GM12892 (cell line): ENCODE results near the gene NOTUM.

Experiments
- DNase-seq: peaks from one replicate; pipeline ENCODE4 v3.0.0; 2011; ENCODE audit not compliant: insufficient read length
- FAIRE-seq: peaks from 2 replicates; lab custom pipeline; 2011; peaks lifted over from hg19 to GRCh38; lab: Jason Lieb, UNC
- POLR2A ChIP-seq: IDR thresholded peaks from 2 replicates; pipeline ENCODE4 v1.6.1; 2011; ENCODE audit warnings: low read depth, low read length, control low read depth
- POLR2AphosphoS5 ChIP-seq: IDR thresholded peaks from 2 replicates; pipeline ENCODE4 v1.6.1; 2011; ENCODE audit warnings: low read depth, low read length, control low read depth
- TAF1 ChIP-seq: IDR thresholded peaks from 2 replicates; pipeline ENCODE4 v1.6.1; 2011; ENCODE audit warnings: low read depth, mild to moderate bottlenecking, control low read depth, low read length, borderline replicate concordance

NOTUM gene

DNA sequence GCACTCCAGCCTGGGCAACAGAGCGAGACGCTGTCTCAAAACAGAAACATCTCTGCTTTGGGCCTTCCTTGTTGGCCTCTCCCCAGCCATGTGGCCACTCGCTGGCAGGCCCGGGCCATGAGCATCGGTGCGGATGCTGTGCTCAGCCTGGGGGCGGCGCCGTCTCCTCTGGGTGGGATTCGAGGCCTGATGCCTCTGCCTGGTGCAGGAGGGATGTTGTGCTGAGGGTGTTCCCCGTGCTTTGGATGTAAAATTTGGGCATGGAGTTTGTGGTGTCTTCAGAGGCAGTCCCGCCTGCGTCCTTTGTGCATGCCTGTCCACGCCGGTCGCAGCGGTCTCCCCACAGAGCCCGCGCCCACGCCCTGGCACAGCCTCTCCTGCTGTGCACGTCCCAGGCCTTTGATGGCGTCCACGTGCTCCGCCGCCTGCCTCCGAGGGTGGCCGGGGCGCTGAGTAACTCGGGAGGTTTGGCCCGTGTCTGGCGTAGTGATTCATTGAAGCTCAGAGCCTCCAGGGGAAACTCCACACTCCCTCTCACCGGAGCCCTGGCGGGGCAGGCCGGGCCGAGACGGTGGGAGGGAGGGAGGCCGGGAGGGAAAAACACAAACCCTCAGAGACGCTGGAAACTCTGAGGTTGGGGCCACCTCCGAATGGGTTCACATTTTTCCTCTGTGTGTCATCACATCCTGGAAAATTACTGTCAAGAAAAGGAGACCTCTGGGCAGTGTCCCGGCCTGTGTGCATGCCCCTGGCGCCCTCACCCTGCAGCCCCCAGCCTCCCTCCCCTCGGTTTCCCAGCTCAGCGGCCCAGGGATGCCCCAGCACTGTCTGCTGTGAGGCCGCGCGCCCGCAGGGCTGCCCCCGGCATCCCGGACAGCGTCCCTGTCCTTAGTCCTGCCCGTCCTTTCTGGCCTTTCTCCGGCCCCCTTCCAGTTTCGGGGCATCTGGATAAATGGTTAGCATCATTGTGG is 42.7 kb upstream of the NOTUM start:
- TF ChIP-seq TAF1 (no peak), POLR2A (no peak), POLR2AphosphoS5 (no peak)

DNA sequence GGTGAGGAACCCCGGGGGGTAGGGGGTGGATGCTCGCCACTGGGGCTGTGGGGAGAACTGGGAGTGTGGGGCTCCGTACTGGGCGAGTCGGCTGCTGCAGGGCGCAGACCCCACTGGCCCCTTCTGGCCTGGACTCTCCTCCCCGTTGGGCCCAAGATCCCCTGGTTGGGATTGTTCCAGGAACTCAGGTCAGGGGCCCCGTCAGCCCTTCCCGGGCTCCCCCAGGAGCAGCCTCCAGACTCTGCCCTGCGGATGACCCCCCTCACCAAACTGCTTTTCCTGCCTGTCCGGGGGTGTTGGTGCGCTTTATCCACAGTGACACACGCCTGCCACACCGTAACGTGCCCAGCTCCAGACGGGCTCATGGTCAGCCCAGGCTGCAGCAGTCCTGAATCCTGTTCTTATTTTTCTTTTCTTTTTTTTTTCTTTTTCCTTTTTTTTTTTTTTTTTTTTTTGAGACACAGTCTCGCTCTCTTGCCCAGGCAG is 40.6 kb upstream of the NOTUM start:
- DNase-seq (no peak), FAIRE-seq (no peak)
- TF ChIP-seq TAF1: no peak
- no peak for TF ChIP-seq POLR2AphosphoS5
- no peak for TF ChIP-seq POLR2A

More for the DNA sequence above, 42.7 kb upstream of the NOTUM start:
- no peak for FAIRE-seq
- DNase-seq: no peak

DNA sequence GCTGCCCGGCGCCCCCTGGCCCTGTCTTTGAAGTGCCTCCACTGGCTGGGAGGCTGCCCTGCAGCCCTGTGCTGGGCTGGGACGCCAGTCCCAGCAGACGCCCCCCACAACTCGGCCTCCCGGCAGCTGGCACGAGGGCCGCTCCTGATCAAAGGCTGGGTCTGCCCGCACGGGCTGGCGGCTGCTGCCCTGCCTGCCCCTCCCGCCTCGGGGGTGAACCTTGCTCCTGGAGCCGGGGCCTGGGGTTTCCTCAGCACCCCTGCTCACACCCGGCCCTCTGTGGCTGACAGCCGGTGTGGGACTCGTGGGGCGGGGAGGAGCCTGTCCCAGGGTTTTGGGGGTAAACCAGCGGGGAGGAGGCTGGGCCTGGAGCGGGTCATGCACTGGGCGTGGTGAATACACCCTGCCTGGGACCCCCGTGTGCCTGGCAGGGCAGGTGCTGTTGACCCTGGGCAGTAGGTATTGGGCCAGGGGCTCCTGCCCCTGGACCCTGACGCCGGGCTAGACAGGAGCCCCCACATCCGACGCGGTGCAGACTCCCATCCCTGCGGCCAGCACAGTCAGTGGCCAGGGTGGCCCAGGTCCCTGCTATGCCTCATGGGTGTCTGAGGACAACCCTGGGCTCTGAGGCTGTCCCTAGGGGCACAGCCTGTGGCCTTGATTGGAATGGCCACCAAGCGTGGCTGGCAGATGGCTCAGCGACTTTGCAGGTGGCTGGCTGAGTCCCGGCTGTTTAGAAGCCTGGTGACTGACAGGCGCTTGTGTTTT is 40.0 kb upstream of the NOTUM start:
- DNase-seq: no peak
- TF ChIP-seq POLR2A: no peak
- TF ChIP-seq POLR2AphosphoS5: no peak
- TF ChIP-seq TAF1: no peak
- no peak for FAIRE-seq

DNA sequence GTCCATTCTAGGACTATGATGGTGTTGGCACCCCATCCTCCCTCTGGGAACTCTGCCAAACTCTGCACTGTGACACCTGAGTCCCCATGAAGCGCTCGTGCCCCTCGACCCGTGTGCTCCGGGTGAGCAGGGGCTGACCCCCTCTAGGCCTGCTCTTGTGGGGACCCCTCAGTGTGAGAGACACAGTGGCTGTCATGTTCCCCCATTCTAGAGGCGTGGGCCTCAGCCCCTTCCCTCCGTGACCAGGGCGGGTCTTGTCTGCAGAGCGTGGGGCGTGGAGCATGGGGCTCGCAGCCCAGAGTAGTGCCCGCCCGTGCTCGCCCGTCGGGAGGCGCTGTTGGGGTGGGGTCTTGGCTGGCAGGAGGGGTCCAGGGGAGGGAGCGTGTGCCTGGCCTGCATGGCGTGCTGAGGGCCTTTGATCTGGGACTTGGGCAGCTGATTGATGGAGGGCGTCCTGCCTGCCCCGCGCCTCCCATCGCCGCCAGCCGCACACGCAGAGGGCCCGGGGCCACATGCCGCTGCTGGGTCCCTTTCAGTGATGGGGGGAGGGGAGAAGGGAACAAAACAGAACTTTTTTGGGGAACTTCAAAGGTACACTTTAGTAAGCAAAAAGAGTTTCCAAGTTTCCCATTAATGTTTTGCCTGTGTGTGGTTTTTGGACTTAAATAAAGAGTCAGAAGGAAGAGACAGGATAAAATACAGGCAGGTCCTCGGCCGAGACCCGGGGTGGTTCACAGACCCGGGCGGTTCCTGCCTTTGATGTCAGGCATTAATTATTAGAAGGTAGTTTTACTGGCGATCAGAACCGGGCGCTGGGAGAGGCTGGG is 39.2 kb upstream of the NOTUM start:
- FAIRE-seq (no peak), DNase-seq (no peak)
- TF ChIP-seq POLR2A: no peak
- no peak for TF ChIP-seq TAF1
- no peak for TF ChIP-seq POLR2AphosphoS5

DNA sequence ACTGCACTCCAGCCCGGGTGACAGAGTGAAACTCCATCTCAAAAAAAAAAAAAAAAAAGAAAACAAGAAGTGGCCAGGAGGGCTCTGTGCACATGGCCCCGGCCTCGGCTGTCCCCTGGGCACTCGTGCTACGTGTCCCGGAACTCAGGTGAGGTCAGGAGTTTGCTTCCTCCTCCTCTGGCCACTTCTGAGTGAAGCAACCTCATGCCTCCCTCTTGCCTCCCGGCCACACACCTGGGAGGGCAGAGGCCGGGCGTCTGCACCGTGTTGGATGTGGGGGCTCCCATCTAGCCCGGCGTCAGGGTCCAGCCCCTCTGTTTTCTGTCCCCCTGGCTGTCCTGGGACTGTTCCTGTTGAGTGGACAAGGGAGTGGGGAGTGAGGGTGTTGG is 38.6 kb upstream of the NOTUM start:
- TF ChIP-seq TAF1 (no peak), POLR2AphosphoS5 (no peak), POLR2A (no peak)
- DNase-seq (no peak), FAIRE-seq (no peak)

DNA sequence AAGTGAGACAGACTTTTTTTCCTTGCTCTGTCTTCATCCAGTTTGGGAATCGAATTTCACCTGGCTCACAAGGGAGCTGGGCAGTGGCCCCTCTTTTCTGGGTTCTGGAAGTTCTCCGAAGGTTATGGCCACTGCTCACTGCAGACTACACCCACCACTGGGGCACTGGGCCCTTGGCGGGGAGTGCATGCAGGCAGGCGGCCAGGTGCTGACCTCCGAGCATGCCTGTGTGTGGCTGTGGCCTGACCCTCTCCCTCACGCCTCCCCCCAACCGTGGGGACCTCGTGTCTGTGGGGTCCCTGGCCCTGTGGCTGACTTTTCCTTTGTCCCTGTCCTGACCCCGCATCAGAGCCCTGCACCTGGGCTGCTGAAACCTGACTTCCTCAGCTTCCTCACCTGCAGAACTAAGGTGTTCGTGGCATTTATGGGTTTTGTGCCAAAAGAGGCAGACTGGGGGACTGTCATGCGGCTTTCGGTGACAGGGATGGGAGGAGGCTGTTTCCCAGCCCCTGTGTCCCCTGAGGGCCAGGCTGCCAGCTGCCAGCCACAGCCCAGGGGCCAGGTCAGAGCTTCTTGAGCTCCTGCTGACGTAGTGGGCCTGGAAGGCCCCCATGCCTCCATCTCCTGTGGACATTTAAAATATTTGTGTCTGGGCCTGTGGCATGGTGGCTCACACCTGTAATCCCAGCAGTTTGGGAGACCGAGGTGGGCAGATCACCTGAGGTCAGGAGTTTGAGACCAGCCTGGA is 37.9 kb upstream of the NOTUM start:
- TF ChIP-seq POLR2A: no peak
- no peak for TF ChIP-seq POLR2AphosphoS5
- no peak for TF ChIP-seq TAF1
- DNase-seq (no peak), FAIRE-seq (no peak)

DNA sequence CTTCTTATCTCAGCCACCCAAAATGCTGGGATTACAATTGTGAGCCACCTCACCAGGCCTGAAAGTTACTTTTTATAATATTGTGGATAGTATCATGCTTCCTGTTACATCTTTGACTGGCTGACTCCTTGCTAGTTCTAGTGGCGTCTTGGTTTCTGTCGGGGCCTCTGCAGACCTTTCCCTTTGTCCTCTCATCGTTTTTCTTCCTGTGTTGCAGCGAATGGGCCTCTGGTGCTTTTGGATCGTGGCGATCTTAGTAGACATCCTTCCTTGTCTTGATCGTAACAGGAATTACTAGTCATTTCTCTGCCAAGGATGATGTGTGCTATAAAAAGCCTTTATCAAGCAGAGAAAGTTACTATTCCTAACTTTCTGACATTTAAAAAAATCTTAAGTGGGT is 37.2 kb upstream of the NOTUM start:
- TF ChIP-seq POLR2AphosphoS5: no peak
- TF ChIP-seq TAF1: no peak
- TF ChIP-seq POLR2A: no peak
- no peak for DNase-seq
- FAIRE-seq: no peak

DNA sequence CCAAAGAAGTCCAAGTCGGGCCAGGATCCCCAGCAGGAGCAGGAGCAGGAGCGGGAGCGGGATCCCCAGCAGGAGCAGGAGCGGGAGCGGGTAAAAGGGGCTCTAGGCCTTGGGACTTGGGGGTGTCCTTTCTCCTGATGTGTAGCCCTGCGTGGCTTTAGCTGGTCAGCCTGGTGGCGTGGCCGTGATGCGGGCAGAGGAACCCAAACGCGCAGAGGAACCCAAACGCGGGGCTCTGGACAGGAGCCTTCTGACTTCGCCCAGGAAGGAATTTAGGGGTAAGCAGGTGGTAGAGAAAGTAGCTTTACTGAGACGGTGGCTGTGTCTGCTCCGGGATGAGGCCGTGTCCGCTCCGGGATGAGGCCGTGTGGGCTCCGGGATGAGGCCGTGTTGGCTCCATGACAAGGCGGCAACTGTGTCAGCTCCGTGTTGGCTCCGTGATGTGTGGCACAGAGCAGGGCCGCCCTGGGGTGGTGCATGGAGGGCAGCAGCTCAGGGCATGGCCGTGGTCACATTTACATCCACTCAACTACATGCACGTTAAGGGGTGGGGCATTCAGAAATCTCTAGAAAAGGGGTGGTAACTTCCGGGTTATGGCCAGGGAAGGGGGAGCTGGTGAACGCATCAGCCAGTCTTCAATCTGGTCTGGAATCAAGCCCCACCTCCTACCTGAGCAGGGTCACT is 35.9 kb upstream of the NOTUM start:
- FAIRE-seq (no peak), DNase-seq (no peak)
- TF ChIP-seq POLR2A: no peak
- no peak for TF ChIP-seq TAF1
- no peak for TF ChIP-seq POLR2AphosphoS5

DNA sequence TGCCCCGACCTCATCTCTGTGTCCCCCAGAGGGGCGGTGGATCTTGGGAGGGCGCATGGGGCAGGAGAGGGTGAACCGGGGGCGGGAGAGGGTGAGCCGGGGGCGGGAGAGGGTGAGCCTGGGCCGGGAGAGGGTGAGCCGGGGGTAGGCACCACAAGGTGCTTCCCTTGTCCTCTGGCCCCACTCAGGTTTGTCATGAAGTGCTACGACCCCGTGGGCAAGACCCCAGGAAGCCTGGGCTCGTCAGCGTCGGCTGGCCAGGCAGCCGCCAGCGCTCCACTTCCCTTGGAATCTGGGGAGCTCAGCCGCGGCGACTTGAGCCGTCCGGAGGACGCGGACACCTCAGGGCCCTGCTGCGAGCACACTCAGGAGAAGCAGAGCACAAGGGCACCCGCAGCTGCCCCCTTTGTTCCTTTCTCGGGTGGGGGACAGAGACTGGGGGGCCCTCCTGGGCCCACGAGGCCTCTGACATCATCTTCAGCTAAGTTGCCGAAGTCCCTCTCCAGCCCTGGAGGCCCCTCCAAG is 35.3 kb upstream of the NOTUM start:
- FAIRE-seq (no peak), DNase-seq (no peak)
- TF ChIP-seq POLR2AphosphoS5: no peak
- no peak for TF ChIP-seq TAF1
- no peak for TF ChIP-seq POLR2A

DNA sequence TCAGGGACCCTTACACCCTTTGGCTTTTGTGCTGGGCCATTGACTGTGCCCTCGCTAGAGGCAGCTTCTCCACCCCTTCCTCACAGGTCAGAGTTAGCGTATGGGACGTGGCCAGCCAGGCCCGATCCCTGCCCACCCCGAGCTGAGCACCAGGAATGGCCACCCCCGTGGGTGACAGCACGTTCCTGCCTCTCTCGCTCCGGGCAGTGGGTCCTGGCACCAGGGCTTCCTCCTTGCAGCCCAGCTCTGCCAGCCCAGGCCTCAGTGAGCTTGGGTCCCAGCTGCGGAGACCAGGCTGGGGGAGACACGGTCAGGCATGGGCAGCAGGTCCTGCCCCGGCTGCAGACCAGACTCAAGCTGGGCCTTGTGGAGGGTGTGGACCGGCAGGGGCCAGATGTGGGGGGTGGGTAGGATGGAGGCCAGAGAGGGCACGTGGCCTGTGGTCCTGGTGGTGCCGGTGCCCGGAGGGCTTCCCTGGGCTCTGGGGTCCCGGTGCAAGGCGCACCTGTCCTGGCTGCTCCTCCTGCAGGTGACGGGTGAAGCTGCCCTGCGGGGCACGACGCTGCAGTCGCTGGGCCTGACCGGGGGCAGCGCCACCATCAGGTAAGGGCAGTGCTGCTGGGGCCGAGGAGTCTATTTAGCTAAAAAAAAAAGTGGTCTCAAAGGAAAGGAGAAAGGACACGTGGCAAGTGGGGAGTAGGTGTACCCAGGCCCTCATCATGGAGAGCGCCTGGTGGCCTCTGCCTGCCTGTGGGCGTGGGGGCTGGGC is 34.7 kb upstream of the NOTUM start:
- FAIRE-seq (no peak), DNase-seq (no peak)
- TF ChIP-seq POLR2A (no peak), TAF1 (no peak), POLR2AphosphoS5 (no peak)
